ENCODE data around the gene DNAJC7.

Gene DNAJC7

DNA sequence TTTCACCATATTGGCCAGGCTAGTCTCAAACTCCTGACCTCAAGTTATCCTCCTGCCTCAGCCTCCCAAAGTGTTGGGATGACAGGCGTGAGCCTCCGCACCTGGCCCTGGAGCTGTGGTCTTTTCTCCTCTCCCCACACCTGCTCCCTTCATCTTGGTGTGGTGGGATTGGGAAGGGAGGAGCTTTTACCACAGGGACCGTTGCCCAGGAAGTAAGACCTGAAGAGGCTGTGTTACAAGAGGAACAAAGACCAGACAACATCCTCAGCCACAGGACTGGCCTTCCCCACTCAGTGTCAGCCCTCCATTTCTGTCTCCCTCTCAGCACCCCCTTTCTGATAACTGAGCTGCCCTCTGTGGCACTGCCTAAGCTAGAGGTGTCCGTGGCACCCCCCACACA, 42.6 kb upstream of the DNAJC7 start:
- TF ChIP-seq SIN3A (IDR thresholded peaks at IDR 0.05; ENCODE audit: borderline replicate concordance, insufficient read depth, low read length) (no peak), POLR2AphosphoS5 (IDR thresholded peaks at IDR 0.05; ENCODE audit: low read depth, low read length) (no peak), REST (IDR thresholded peaks at IDR 0.05; ENCODE audit: insufficient read depth in 1 of 2, low read depth in 2 of 2, low read length in 2 of 2) (no peak), TAF1 (IDR thresholded peaks at IDR 0.05; ENCODE audit: borderline replicate concordance, insufficient read depth, low read length) (no peak), FOXP2 (optimal IDR thresholded peaks at IDR 0.05; ENCODE audit: borderline replicate concordance, extremely low read depth, extremely low read length, insufficient read depth) (no peak)

- TF ChIP-seq FOXP2 (optimal IDR thresholded peaks at IDR 0.05; ENCODE audit: borderline replicate concordance, extremely low read depth, extremely low read length, insufficient read depth) (no peak), REST (IDR thresholded peaks at IDR 0.05; ENCODE audit: insufficient read depth in 1 of 2, low read depth in 2 of 2, low read length in 2 of 2) (no peak), POLR2AphosphoS5 (IDR thresholded peaks at IDR 0.05; ENCODE audit: low read depth, low read length) (no peak)
Observed at GRCh38 chr17:42058063-42058462, 40.8 kb upstream of the DNAJC7 start.

GRCh38 chr17:42056635-42057034, 39.4 kb upstream of the DNAJC7 start:
- no peak for TF ChIP-seq POLR2AphosphoS5 (IDR thresholded peaks at IDR 0.05; ENCODE audit: low read depth, low read length)

DNA sequence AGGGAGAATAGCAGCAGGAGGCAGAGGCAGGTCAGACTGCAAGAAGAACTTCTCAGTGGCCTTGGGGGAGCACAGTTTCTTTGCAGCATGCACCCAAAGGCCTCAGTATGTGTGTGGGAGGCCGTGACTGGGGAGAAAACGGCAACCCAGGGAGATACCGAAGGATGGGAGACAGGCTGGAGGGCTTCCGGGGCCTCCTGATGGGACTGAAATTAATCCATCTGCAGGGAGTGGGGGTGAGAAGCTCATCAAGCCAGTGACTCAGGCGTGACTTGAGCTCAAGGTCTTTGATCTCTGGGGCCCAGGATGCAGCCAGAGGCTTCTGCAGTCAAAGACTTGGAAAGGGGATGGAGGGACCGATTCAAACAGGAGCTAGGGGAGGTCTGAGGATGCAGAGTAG, 38.3 kb upstream of the DNAJC7 start:
- TF ChIP-seq FOXP2 (optimal IDR thresholded peaks at IDR 0.05; ENCODE audit: borderline replicate concordance, extremely low read depth, extremely low read length, insufficient read depth): no peak
- no peak for TF ChIP-seq SIN3A (IDR thresholded peaks at IDR 0.05; ENCODE audit: borderline replicate concordance, insufficient read depth, low read length)
- no peak for TF ChIP-seq TAF1 (IDR thresholded peaks at IDR 0.05; ENCODE audit: borderline replicate concordance, insufficient read depth, low read length)
- TF ChIP-seq POLR2AphosphoS5 (IDR thresholded peaks at IDR 0.05; ENCODE audit: low read depth, low read length): no peak
- TF ChIP-seq REST (IDR thresholded peaks at IDR 0.05; ENCODE audit: insufficient read depth in 1 of 2, low read depth in 2 of 2, low read length in 2 of 2): no peak

GRCh38 chr17:42055027-42055426, 37.8 kb upstream of the DNAJC7 start:
- TF ChIP-seq REST (IDR thresholded peaks at IDR 0.05; ENCODE audit: insufficient read depth in 1 of 2, low read depth in 2 of 2, low read length in 2 of 2): no peak
- no peak for TF ChIP-seq FOXP2 (optimal IDR thresholded peaks at IDR 0.05; ENCODE audit: borderline replicate concordance, extremely low read depth, extremely low read length, insufficient read depth)
- TF ChIP-seq POLR2AphosphoS5 (IDR thresholded peaks at IDR 0.05; ENCODE audit: low read depth, low read length): no peak
- no peak for TF ChIP-seq TAF1 (IDR thresholded peaks at IDR 0.05; ENCODE audit: borderline replicate concordance, insufficient read depth, low read length)
- TF ChIP-seq SIN3A (IDR thresholded peaks at IDR 0.05; ENCODE audit: borderline replicate concordance, insufficient read depth, low read length): no peak

Measured in PFSK-1 (cell line).